Ovary (tissue), 3 donors: Measurements from ENCODE around the gene RYR3.

Source experiments
- EP300 ChIP-seq: sonication (generic); formaldehyde crosslinking; IDR thresholded peaks from one replicate; pipeline ENCODE4 v1.6.1; 2017; ENCODE audit warnings: antibody characterized with exemption
- POLR2A ChIP-seq: fragments of 450-650 bp; IDR thresholded peaks from one replicate; pipeline ENCODE4 v1.6.1; 2017; ENCODE audit warnings: antibody characterized with exemption, mild to moderate bottlenecking, moderate library complexity
- TF ChIP-seq, protein P1 (sequence below), 3 donors: fragments of 450-650 bp in 2 of 3; fragments of 200-600 bp in 1 of 3; IDR thresholded peaks; one replicate each; pipeline versions ENCODE4 v1.5.1 to v1.8.0; 2016 to 2022; ENCODE audit warnings: antibody characterized with exemption in 3 of 3, mild to moderate bottlenecking in 1 of 3
- donor health status: DM: no; HTN: no; CAD: no.

DNA sequence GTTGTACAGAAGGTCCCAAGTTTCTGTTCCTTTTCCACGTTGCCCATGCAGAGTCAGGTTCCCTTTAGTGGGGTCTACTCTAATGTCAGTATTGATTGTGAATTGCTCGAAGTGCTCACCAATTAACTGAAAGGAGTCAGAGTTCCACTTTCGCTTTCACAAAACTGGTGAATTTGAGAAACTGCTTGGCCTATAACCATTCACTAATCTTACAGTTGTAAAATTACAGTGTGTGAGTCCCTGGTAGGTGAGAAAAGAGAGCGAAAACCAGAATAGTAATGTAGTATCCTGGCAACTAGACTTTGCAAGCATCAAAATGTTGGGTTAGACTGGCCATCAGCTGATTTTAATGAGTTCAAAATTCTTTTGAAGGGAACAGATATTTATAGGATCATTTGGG lies 420.0 kb downstream of the RYR3 start:
- TF ChIP-seq POLR2A, result no peak
- TF ChIP-seq, protein P1, sequence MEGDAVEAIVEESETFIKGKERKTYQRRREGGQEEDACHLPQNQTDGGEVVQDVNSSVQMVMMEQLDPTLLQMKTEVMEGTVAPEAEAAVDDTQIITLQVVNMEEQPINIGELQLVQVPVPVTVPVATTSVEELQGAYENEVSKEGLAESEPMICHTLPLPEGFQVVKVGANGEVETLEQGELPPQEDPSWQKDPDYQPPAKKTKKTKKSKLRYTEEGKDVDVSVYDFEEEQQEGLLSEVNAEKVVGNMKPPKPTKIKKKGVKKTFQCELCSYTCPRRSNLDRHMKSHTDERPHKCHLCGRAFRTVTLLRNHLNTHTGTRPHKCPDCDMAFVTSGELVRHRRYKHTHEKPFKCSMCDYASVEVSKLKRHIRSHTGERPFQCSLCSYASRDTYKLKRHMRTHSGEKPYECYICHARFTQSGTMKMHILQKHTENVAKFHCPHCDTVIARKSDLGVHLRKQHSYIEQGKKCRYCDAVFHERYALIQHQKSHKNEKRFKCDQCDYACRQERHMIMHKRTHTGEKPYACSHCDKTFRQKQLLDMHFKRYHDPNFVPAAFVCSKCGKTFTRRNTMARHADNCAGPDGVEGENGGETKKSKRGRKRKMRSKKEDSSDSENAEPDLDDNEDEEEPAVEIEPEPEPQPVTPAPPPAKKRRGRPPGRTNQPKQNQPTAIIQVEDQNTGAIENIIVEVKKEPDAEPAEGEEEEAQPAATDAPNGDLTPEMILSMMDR (IDR thresholded peaks at IDR 0.05), result no peak
- TF ChIP-seq EP300, result no peak
